NOMO-1 (cell line): Measurements from ENCODE around the gene XAF1.
"Not testable (repeated sequence)": the region's sequence is repeated elsewhere in the genome, so short reads cannot be mapped to it uniquely, and the experiment has no call there.

Experiments used
- DNase-seq, 2 experiments: peaks; one replicate each; lab custom pipeline; 2025; ENCODE audit not compliant: unreplicated experiment in 2 of 2; lab: John Stamatoyannopoulos, UW

The XAF1 gene

DNA sequence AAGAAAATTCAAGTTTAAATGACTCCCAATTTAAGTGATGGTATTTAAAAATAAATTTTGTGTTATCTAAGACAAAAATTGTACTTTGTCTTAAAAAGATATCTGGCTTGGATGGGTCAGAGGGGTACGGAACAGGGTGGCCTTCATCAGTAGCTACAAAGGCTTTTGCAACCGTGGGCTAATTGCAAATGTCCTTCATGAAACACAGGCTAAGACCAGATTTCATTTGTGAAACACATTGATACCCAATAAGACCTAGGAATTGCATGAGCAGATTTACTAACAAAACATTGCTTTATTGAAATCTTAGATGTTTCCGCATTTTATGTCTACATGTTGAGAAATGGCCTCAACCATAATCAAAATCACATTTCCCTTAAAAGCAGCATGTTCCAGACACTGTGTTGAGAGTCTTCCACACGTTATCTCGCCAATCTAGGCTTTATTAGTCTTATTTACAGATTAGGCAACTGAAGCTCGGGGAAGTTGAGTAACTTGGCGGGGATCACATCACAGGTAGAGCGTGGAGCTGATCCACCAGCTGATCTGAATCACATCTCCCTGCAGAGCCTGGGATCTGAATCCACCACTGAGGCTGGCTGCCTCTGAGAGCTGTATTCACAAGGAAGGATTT is 42.0 kb downstream of the XAF1 start:
- no peak for DNase-seq

DNA sequence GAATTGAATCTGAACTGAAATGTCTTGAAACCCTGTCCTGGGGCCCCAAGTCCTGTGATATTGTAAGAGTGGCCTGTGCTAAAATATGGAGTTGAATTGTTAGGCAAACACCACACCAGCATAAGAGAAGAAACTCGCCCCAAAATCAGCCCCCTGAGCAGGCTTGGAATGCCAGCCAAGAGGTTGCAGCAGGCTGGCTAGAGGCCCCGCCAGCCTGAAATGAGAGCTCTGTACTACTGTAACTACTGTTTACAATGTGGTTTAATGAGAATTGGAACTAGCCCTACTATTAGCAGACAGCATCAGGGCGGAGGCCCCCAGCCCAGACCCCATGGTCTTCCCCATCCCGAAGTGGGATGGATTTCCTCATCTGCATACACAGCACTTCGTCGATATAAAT is 43.9 kb downstream of the XAF1 start:
- no peak for DNase-seq

DNA sequence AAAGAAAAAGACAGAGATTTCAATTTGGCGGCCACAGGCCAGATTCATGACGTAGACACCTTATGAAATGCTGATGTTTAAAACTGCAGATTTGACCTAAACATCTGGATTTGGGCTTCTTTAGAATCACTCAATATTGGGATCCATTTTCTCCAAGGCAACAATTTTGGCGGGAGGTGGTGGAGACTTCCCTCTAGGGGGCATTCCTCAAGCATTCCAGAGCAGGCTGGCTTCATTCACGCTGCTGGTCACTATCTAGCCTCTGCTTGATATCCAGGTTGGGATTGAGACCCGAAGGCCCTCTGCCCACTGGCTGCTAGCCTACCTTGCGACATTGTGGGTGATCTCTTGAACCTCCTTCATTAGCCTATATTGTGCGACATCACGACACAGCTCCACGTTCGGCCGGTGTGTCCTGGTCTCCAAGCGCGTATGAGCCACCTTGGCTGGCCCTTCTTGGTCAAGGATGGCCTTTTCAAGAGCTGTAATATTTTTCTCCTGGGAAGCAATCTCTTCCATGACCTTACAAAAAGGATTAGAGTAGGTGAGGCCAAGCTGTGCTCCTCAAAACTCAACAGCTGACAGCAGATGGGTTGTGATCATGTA is 44.7 kb downstream of the XAF1 start:
- DNase-seq, result no peak

GRCh38 chr17:6811510-6811909 is 55.7 kb downstream of the XAF1 start:
- no peak for DNase-seq

- no peak for DNase-seq
Measured at GRCh38 chr17:6812295-6812694, 56.4 kb downstream of the XAF1 start.

GRCh38 chr17:6815775-6816174 is 59.9 kb downstream of the XAF1 start:
- DNase-seq, result no peak

DNA sequence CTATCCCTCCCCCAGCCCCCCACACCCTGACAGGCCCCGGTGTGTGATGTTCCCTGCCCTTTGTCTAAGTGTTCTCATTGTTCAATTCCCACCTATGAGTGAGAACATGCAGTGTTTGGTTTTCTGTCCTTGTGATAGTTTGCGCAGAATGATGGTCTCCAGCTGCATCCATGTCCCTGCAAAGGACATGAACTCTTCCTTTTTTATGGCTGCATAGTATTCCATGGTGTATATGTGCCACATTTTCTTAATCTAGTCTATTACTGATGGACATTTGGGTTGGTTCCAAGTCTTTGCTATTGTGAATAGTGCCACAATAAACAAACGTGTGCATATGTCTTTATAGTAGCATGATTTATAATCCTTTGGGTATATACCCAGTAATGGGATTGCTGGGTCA is 60.5 kb downstream of the XAF1 start:
- DNase-seq, result not testable (repeated sequence)

- no peak for DNase-seq
Measured at GRCh38 chr17:6818938-6819337, 63.1 kb downstream of the XAF1 start.

DNA sequence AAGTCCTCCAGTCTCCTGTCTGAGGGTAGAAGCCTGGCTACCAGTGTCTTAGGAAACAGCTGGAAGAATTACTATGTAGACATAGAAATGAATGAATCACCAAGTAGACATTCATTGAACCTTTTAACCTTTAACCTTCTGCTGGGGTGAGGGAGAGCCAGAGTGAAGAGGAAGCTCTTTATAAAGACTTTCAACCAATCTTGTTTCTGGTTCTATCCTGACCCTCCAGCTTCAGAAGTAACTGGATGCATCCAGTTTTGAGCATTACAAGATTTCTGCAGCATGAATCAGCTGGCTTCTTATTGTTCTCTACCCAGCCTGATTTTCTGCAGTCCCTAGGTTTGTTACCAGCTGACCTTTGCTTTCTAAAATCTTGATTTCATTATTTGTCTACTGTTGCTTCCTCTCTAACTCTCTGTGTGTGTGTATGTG is 67.2 kb downstream of the XAF1 start:
- no peak for DNase-seq
